ENCODE measurements around the gene SLMAP.

SLMAP gene

DNA sequence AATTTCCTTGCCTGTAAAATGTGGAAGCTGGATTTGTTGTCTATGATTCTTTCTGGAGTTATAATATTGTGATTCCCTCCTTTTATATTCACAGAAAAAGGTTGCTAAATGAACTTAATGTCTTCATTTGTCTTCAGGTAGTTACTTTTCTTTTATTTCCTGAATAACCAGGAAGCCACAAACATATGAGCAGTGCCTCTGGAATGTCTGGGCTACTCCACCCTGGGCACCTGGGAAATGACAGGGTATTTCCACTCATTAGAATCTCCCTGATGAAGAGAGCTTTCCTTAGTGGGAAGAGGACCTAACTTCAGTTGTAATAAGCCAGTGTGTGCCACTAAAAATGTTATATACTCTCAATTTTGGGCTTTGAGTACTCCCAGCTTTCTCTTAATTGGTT is 3.8 kb upstream of the SLMAP start:
- DNase-seq, result no peak

DNA sequence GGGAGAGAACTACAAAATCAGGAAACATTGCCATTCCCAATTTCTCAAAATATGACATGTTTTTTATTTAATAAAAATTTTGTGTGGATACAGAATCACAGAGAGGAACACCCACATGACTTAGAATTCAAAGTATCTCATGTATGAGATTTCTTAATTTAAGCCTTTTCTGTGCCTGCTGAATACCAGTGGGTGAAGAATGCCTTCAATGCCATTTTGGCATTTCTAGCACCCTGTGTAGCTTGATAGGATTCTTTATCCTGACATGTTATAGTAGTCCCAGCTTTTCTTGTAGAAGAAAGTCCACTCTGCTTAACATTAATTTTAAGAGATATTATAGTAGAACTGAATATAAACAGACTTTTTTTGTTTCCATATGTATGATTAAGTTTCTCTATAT is 3.1 kb upstream of the SLMAP start:
- no peak for DNase-seq

DNA sequence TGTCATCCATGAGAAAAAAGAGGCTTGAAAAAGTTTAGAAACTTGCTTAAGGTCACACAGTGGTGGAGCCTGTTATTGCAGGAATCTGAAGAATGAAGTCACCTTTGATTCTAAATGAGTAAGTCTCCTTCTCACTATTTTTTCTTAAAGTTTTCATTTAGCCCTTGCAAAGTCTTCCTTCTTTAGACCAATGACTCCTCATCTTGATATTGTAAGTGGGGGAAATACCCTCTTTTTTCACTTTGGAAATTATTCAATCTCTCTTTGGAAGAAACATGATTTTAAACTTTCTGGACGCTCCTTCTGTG is 787 bp upstream of the SLMAP start:
- DNase-seq, result no peak

DNA sequence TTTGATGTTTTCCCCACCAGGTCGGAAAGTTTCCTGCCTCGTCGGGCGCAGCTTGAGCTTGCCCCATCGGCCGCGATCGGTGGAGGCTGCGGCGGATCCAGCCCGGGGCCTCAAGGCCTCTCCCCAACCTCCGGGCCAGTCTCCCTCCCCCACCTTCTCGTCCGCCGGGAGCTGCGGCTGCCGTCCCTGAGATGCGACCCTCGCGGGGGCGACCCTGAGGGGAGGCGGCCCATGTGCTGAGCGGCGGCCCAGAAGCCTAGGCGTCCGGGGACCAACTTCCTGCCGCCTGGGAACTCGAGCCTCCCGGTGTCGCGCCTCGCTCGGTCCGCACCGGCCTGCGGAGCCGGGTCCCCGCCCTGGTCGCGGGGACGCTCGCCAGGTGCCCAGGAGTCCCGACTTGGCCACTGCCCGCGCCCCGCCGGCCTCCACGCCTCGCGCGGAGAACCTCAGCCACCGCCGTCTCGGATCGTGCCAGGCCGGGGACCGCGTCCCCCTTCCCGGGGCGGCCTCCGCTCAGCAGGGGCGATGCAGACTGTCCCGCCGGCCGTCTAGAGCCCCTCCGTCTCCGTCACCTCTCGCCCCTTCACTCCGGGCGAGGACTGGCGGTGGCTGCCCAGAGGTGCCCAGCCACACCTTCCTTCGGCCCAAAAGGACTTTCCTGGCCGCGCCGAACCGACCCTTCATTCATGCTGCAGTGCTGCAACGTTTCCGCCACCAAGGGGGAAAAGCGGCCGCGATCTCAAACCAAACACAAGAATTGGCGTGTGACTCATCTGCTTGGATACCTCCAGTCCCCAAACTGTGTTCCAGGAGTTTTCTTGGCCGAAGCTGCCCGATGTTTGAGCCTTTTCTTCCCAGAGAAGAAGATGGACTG is 656 bp downstream of the SLMAP start:
- peak; percentile 47 for DNase-seq

DNA sequence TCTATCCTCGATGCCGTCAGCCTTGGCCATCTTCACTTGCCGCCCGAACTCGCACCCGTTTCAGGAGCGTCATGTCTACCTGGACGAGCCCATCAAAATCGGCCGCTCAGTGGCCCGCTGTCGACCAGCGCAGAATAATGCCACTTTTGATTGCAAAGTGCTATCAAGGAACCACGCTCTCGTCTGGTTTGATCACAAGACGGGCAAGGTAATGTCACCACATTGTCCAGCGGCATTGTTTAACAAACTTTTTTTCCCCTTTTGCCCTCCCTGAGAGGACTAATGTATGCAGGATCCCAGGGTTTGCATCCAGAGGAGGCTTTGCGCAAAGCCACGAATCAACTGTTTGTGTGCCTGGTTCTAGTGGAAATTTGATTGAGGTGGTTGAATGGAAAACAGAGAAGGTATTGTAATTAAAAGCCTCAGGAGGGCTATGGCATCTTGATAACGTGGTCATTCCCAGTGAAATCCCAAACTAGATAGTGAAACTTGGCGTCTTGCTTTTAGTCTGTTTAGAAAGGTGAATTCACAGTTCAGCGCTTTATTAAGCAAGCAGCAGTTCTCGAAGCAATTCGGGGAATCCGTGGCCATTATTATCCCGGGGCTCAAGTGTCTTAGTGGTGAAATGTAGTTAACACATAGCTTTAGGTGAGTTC is 1.7 kb downstream of the SLMAP start:
- DNase-seq, result no peak

DNA sequence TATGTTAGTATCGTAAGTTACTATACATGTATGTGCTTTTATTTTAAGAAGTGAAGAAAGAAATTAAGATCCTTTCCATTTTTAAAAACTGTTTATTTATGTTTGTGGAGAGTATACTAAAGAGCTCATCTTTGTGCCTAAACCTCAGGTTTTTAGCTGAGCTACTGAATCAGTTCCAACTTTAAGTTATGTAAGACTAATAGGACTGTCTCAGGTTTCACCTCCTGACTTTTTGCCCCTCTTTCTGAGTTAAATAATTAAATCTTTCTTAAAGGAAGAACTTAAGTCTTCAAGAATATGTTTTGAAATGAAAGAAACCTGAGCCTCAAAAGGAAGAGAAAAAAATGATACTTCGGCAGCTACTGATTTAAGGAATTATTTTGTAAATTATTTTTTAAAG is 2.6 kb downstream of the SLMAP start:
- no peak for DNase-seq

DNA sequence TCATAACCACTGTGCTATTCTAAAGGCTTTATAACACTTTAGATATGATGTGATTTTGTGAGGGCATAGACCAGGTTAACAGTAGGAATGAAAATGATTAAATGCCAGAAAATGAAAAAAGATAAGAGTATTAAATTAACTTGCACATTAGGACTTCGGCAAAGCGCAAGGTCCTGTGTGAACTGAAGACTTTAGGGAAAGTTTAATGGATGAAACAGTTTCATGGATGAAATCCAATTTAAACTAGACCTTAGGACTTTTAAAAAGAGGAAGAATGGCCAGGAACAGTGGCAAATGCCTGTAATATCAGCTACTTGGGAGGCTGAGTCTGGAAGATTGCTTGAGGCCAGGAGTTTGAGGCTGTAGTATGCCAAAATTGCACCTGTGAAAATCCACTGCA is 8.7 kb downstream of the SLMAP start:
- DNase-seq, result no peak

DNA sequence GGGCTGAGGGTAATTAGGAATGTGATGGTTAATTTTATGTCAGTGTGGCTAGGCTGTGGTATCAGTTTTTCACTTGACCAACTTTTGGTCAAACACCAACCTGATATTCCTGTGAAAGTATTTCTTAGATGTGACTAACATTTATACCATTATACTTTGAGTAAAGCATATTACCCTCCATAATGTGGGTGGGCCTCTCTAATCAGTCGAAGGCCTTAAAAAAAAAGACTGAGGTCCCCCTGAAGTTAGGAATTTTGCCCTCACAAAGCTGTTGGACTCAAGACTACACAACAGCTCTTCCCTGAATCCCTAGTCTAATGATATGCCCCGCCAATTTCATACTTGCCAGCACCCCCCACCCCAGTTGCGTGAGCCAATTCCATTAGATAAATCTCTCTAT is 12.5 kb downstream of the SLMAP start:
- DNase-seq, result no peak

DNA sequence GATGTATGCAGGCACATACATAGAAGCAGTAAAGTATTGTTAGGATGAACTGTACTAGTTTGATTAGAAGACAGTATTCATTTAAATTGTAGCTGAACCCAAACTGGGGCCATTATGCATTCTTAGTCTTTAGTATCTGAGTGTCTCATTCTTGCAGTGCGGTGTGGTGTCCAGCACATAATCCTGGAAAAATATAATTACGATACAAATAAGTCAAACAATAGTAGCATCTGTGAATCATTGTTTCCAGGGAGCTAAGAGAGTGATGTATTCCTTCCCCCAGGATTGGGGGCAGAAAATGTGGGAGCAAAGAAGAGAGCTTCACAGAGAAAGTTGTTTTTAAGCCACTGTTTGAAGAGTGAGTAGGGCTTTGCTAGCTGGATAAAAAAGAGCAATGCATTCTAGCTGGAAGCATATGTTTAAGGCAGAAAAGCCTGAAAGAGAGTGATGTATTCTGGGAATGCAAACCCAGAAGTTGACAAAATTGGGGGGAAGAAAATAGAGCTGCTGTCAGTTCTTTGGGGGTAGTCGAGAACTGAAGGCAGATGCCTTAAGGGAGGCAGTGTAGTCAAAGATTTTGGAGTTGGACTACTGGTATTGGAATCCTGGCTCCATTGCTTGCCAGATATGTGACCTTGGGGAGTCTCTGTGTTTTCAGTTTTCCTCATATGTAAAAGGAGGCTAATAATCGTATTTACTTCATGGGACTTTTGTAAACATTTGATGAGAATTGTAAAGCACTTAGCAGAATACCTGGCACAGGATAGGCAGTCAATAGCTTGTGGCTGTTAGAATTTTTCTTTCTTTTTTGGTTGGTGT is 14.1 kb downstream of the SLMAP start:
- DNase-seq, result no peak

DNA sequence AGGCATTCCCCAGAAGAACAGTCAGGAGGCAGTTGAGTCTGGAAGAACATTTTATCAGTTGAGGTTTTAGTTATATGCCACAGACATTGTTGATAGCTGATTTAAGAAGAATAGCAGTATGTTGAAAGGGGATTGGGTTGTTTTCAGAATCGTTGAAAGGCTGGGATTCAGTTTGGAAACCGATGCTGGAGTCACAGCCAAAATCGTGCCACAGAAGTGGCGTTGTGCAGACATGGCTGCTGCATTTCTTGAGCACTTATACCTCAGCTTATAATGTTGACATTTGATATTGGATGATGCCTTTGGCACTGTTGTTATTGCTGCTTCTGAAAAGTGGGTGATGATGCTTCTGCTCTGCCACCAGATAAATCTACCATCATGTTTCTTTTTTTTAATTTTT is 16.1 kb downstream of the SLMAP start:
- no peak for DNase-seq

DNA sequence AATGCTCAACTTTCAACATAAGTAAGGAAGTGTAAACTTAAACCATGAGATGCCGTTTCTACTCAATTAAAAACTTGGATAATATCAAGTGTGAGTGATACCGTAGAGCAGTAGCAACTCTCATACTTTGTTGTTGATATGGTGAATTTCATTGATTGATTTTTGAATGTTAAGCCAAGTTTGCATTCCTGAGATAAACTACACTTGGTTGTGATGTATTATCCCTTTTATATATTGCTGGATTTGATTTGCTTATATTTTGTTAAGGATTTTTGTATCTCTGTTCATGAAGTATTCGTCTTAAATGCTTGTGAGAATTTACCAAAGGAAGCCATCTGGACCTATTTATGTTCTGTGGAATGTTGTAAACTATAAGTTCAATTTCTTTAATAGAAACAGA is 21.7 kb downstream of the SLMAP start:
- no peak for DNase-seq

DNA sequence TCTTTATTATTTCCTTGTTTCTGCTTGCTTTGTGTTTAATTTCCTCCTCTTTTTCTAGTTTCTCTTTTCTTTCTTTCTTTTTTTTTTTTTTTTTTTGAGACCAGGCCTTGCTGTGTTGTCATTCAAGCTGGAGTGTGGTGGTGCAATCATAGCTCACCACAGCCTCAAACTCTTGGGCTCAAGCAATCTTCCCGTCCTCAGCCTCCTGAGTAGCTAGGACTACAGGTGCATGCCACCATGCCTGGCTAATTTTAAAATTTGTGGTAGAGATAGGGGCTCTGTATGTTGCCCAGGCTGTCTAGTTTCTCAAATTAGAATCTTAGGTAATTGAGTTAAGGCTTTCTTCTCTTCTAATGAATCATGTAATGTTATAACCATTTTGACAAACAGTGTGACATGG is 22.4 kb downstream of the SLMAP start:
- DNase-seq, result no peak

DNA sequence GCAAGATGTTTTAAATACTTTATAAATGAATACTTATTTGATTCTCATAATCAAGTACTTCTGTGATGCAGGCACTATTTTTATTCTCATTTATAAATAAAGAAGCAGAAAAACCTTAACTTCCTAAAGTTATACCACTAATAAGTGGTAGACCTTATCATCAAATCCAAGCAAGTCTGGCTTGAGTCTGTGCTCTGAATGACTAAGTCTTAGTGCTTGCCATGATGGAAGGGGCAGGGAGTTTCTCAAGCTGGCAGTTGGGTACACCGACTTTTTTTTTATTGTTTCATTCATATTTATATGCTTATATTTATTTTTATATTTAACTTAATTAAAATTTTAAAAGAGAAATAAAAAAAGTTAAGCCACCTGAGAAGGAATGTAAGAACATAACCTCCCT is 23.6 kb downstream of the SLMAP start:
- DNase-seq, result no peak

DNA sequence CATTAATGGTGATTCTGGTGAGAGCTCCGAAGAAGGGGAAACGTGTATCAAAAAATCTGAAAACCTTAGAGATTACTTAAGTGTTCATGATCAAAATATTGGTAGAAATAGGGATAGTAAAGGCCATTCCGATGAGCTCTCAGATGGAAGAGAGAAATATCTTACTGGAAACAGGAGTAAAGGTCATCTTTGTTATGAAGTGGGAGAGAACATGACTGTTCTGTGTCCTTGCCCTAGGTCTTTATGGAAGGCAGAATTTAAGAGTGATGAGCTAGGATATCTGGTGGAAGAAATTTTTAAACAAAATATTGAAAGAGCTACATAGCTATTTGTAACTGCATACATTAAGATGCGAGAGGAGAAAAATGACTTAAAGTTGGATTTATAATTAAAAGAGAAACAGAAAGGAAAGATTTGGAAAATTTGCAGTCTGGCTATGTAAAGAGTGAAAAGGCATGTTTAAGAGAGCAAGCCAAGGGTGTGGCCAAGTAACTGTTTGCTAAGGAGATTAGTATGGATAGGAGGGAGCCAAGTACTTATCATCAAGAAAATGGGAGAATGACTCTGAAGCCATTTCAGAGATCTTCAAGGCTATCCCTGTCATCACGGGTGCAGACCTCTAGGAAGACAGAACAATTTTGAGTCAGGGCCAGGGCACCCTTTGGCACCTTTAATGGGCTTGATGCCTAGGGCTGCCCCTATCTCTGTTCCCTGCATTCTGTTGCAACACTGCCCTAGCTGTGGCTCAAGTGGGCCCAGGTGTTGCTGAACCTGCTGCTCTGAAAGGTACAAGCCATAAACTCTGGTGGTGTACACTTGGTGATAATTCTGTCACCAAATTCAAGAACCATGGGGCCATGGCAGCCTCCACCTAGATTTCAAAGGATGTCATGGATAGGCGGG is 27.3 kb downstream of the SLMAP start:
- DNase-seq, result no peak

DNA sequence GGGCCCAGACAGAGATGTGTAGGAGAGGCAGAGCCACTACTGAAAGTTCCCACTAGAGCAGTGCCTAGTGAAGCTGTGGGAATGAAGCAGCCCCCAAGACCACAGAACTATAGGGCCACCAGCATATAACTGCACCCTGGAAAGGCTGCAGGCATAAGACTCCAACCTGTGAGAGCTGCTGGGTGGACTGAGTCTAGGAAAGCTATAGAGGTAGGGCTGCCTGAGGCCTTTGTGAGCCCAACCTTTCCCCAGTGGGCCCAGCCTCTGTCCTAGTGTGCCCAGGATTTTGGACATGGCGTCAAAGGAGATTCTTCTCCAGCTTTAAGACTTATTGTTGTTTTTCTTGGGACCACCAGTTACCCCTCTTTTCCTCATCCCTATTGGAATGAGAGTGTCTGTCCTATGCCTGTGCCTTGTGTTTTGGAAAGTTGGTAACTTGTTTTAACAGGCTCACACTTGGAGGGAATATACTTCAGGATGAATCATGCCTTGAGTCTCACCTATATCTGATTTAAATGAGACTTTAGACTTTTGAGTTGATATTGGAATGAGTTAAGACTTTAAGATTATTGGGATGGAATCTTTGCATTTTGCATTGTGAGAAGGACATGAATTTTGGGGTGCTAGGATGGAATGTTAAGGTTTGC is 28.1 kb downstream of the SLMAP start:
- no peak for DNase-seq

DNA sequence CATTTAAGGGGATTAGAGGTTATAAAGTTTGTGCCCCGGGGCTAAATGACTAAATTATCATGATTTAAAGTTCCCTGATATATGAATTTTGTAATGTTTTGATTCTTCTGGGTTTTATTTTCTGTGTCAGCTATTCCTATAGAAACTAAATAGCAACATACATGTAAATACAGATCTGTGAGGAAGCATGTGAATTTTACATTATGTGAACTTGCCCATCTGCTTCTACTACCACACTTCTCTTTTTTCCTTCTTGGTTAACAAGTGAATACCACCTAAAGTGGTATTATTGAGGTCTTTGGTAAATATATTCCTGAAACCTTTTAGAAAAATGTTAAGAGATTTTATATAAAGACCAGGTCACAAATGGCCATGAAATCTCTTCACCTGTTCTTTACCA is 29.3 kb downstream of the SLMAP start:
- no peak for DNase-seq

DNA sequence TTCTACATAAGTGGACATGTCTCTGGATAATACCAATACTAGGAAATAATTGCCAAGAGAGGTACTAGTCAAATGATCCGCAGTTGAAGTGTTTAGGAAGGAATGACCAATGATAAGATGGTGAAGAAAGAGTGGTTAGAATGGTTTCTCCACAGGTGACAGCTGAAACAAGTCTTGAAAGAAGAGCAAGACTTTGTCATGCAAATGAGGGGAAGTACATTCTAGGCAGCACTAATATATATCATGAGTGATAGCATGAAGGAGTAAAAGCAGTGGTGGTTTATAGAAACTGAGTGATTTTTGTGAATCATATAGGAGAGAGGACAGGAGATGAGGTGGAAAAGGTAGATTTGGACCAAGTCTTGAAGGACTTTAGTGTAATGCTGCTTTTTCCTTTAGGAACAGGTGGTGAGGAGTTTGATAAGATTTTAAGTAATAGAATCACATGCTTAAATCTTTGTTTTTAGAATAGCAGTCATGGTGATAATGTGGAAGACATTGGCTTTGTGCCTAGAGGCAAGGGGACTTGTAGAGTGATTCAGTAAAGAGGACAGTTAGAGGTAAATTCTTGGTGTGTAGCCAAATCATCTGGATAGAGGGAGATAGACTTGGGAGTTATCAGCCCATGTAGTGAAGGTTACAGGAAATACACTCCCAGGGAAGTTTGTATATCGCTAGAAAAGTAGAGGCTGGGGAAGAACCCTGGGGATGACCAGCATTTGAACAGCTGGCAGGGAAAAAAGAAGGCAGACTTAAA is 31.9 kb downstream of the SLMAP start:
- DNase-seq, result no peak

DNA sequence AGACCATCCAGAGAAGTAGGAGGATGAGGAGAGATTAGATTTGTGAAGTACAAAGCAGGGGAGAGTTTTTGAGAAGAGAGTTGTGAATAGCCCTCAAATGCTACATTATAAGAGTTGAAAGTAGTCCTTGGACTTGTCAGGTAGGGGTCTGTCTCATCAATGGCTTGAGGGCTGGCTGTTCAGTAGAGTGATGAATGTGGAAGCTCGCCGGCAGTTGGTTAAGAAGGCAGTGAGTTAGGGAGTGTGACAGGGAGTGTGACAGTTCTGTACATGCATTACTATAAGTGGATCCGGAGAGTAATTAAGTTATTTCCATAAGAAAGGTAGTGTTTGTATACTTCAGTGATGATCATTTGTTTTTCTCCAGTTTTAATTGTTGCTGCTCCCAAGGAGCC is 32.5 kb downstream of the SLMAP start:
- DNase-seq, result no peak

DNA sequence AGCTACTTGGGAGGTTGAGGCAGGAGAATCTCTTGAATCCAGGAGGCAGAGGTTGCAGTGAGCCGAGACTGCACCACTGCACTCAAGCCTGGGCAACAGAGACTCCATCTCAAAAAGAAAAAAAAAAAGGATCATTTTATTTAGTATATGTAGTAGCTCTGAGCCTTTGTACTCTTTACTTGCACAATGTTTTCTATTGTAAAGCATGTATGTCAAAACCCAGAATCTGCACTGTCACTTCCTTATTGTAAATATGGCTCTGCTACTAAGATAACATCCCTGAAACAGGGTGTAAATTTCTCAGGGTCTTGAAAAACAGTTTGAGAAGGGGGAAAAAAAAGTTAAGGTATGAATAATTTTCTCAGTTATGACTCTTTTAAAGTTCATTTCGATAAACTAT is 35.1 kb downstream of the SLMAP start:
- no peak for DNase-seq

DNA sequence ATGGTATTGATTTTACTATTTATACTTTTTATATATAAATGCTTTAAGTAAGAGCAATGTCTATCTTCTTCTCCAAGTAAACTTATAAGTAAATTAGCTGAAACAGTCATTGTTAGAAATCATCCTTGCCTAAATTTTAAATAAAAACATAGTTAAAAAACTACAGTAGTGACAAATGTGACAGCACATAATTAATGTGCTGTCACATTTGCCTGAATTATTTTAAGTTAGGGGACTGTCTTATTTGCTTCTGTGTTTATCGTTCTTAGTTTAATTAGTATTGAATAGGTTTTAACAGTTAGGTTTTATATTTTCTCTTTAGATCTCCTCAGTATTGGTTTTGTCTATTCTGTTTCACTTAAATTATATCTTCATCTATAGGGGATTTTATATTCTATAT is 36.1 kb downstream of the SLMAP start:
- no peak for DNase-seq

DNA sequence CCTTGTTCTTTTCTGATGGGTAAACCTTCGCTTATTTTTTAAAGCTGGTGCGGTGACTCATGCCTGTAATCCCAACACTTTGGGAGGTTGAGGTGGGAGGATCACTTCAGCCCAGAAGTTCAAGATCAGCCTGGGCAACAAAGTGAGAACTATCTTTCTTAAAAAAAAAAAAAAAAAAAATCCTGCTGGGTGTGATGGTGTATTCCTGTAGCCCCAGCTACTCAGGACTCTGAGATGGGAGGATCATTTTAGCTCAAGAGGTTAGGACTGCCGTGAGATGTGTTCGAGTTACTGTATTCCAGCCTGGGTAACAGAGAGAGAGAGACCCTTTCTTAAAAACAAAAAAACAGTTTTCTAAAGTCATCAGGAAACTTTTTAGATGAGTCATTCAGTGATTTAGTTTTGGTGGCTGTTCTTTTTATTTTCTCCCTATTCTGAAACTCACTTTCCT is 37.7 kb downstream of the SLMAP start:
- no peak for DNase-seq

DNA sequence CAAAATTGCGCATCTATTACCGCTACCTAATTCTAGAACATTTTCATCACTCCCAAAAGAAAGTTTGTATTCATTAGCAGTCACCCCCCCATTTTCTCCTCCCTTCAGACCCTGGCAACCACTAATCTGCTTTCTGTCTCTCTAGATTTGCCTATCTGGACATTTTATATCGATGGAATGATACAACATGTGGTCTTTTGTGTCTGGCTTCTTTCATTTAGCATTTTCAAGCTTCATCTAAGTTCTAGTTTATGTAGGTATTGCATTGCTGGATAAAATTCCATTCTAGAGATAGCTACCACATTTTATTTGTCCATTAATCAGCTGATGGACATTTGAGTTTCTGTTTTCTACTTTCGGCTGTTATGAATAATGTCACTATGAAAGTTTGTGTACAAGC is 38.4 kb downstream of the SLMAP start:
- no peak for DNase-seq
